Measurements from ENCODE around the gene OR8I2.
A peak's percentile ranks its signal among the peaks of the same experiment; 100 is the strongest.

OR8I2 gene

GRCh38 chr11:56089697-56090096 lies 3.4 kb upstream of the OR8I2 start:
- Histone ChIP-seq H3K4me1 (ENCODE audit: insufficient read depth, low read length, severe bottlenecking) (no peaks in the 10 kb centered on the region), H3K9me3 (ENCODE audit: low read length) (no peaks in the 10 kb centered on the region), H3K9ac (ENCODE audit: low read length) (no peak overlapping the region), H3K79me2 (ENCODE audit: insufficient read depth, low read length) (no peaks in the 10 kb centered on the region), H3F3A (ENCODE audit: insufficient read depth, low read length) (no peaks in the 10 kb centered on the region), H3K27me3 (ENCODE audit: insufficient read depth, low read length) (no peaks in the 10 kb centered on the region), H3K9me2 (ENCODE audit: low read depth, low read length) (no peaks in the 10 kb centered on the region), H3K4me3 (ENCODE audit: low read depth, low read length, poor library complexity, severe bottlenecking) (no peak overlapping the region), H3K4me2 (ENCODE audit: low read length) (no peak overlapping the region), H4K20me1 (ENCODE audit: insufficient read depth, low read length) (no peaks in the 10 kb centered on the region), H2AFZ (ENCODE audit: low read length) (no peak overlapping the region), H3K27ac (ENCODE audit: low read depth, low read length, poor library complexity, severe bottlenecking) (no peak overlapping the region), H3K36me3 (ENCODE audit: insufficient read depth, low read length) (no peaks in the 10 kb centered on the region)
- TF ChIP-seq EZH2 (IDR thresholded peaks at IDR 0.05; ENCODE audit: borderline replicate concordance, low read length) (no peak), CTCF (IDR thresholded peaks at IDR 0.05; ENCODE audit: low read length) (peak; percentile 29; the same call in 1 of the 2 replicates)

GRCh38 chr11:56103210-56103737 lies 10.2 kb downstream of the OR8I2 start, which contains the start of gene OR8H2:
OR8H2 (plus strand) TSS chr11:56103687; CDS start chr11:56105043, 1,356 bp downstream.
- no peak for TF ChIP-seq CTCF (IDR thresholded peaks at IDR 0.05; ENCODE audit: low read length)
- TF ChIP-seq EZH2 (IDR thresholded peaks at IDR 0.05; ENCODE audit: borderline replicate concordance, low read length), result no peak
- Histone ChIP-seq H3K9ac (ENCODE audit: low read length) (no peak within 1 kb of the TSS), H2AFZ (ENCODE audit: low read length) (no peak within 1 kb of the TSS), H3K36me3 (ENCODE audit: insufficient read depth, low read length) (no peaks in the 10 kb centered on the region), H3K4me1 (ENCODE audit: insufficient read depth, low read length, severe bottlenecking) (no peaks in the 10 kb centered on the region), H3K4me2 (ENCODE audit: low read length) (no peak within 1 kb of the TSS), H3K4me3 (ENCODE audit: low read depth, low read length, poor library complexity, severe bottlenecking) (no peak within 1 kb of the TSS), H3K27ac (ENCODE audit: low read depth, low read length, poor library complexity, severe bottlenecking) (no peak within 1 kb of the TSS), H4K20me1 (ENCODE audit: insufficient read depth, low read length) (no peaks in the 10 kb centered on the region), H3K79me2 (ENCODE audit: insufficient read depth, low read length) (no peaks in the 10 kb centered on the region), H3K9me3 (ENCODE audit: low read length) (no peaks in the 10 kb centered on the region), H3F3A (ENCODE audit: insufficient read depth, low read length) (no peaks in the 10 kb centered on the region), H3K9me2 (ENCODE audit: low read depth, low read length) (no peaks in the 10 kb centered on the region), H3K27me3 (ENCODE audit: insufficient read depth, low read length) (no peaks in the 10 kb centered on the region)

GRCh38 chr11:56122073-56122472 lies 29.0 kb downstream of the OR8I2 start, which contains the start of gene OR8H3:
OR8H3 (plus strand) TSS chr11:56122373; CDS start chr11:56122373, 0 bp downstream.
- H3K27me3 ChIP-seq (ENCODE audit: insufficient read depth, low read length), result no peaks in the 10 kb centered on the region

More at GRCh38 chr11:56122073-56122472, 29.0 kb downstream of the OR8I2 start, which contains the start of gene OR8H3:
- no peaks in the 10 kb centered on the region for H3K36me3 ChIP-seq (ENCODE audit: insufficient read depth, low read length)
- TF ChIP-seq CTCF (IDR thresholded peaks at IDR 0.05; ENCODE audit: low read length) (no peak), EZH2 (IDR thresholded peaks at IDR 0.05; ENCODE audit: borderline replicate concordance, low read length) (no peak)
- H3F3A ChIP-seq (ENCODE audit: insufficient read depth, low read length), result no peaks in the 10 kb centered on the region
- H4K20me1 ChIP-seq (ENCODE audit: insufficient read depth, low read length), result no peaks in the 10 kb centered on the region
- no peaks in the 10 kb centered on the region for H3K79me2 ChIP-seq (ENCODE audit: insufficient read depth, low read length)
- no peak within 1 kb of the TSS for H3K9ac ChIP-seq (ENCODE audit: low read length)
- H2AFZ ChIP-seq (ENCODE audit: low read length), result no peak within 1 kb of the TSS
- H3K27ac ChIP-seq (ENCODE audit: low read depth, low read length, poor library complexity, severe bottlenecking), result no peak within 1 kb of the TSS
- no peak within 1 kb of the TSS for H3K4me3 ChIP-seq (ENCODE audit: low read depth, low read length, poor library complexity, severe bottlenecking)
- no peak within 1 kb of the TSS for H3K4me2 ChIP-seq (ENCODE audit: low read length)
- H3K9me3 ChIP-seq (ENCODE audit: low read length), result no peaks in the 10 kb centered on the region
- H3K9me2 ChIP-seq (ENCODE audit: low read depth, low read length), result no peaks in the 10 kb centered on the region
- no peaks in the 10 kb centered on the region for H3K4me1 ChIP-seq (ENCODE audit: insufficient read depth, low read length, severe bottlenecking)

All from OCI-LY1 (cell line).